Measurements from ENCODE around the gene ZFP57.

ZFP57 gene

GRCh38 chr6:29728173-29728874, 47.4 kb upstream of the ZFP57 start:
- Histone ChIP-seq H2AFZ (no peak overlapping the region), H3K4me1 (no peaks in the 10 kb centered on the region), H3K9ac (no peak overlapping the region), H3K79me2 (no peaks in the 10 kb centered on the region), H3K9me3 (ENCODE audit: control insufficient read depth, low read length) (no peaks in the 10 kb centered on the region), H3K27ac (no peak overlapping the region), H3K4me2 (ENCODE audit: low read length) (no peak overlapping the region), H3K4me3 (ENCODE audit: low read depth, low read length) (no peak overlapping the region), H3K27me3 (ENCODE audit: control insufficient read depth, insufficient read depth, low read length) (no peaks in the 10 kb centered on the region), H3K36me3 (ENCODE audit: control insufficient read depth, insufficient read depth, low read length) (no peaks in the 10 kb centered on the region)
- TF ChIP-seq CTCF (IDR thresholded peaks at IDR 0.05): no peak

- Histone ChIP-seq H3K27me3 (ENCODE audit: control insufficient read depth, insufficient read depth, low read length) (no peaks in the 10 kb centered on the region), H3K4me2 (ENCODE audit: low read length) (no peak overlapping the region), H3K9ac (no peak overlapping the region), H3K79me2 (no peaks in the 10 kb centered on the region), H3K4me3 (ENCODE audit: low read depth, low read length) (no peak overlapping the region), H3K4me1 (peaks cover 2% of the 10 kb centered on the region), H3K9me3 (ENCODE audit: control insufficient read depth, low read length) (no peaks in the 10 kb centered on the region), H3K27ac (no peak overlapping the region), H3K36me3 (ENCODE audit: control insufficient read depth, insufficient read depth, low read length) (no peaks in the 10 kb centered on the region), H2AFZ (no peak overlapping the region)
- no peak for TF ChIP-seq CTCF (IDR thresholded peaks at IDR 0.05)
These were observed 46.7 kb upstream of the ZFP57 start for GRCh38 chr6:29727637-29728036.

GRCh38 chr6:29726571-29727194, 45.7 kb upstream of the ZFP57 start:
- no peak overlapping the region for H3K4me2 ChIP-seq (ENCODE audit: low read length)
- H3K9me3 ChIP-seq (ENCODE audit: control insufficient read depth, low read length): no peaks in the 10 kb centered on the region
- H3K27ac ChIP-seq: no peak overlapping the region
- no peaks in the 10 kb centered on the region for H3K36me3 ChIP-seq (ENCODE audit: control insufficient read depth, insufficient read depth, low read length)
- H3K27me3 ChIP-seq (ENCODE audit: control insufficient read depth, insufficient read depth, low read length): no peaks in the 10 kb centered on the region
- H3K79me2 ChIP-seq: no peaks in the 10 kb centered on the region
- no peak overlapping the region for H2AFZ ChIP-seq
- TF ChIP-seq CTCF (IDR thresholded peaks at IDR 0.05): no peak
- peaks cover 2% of the 10 kb centered on the region for H3K4me1 ChIP-seq
- H3K4me3 ChIP-seq (ENCODE audit: low read depth, low read length): no peak overlapping the region
- no peak overlapping the region for H3K9ac ChIP-seq

- Histone ChIP-seq H3K4me1 (peaks cover 2% of the 10 kb centered on the region), H3K79me2 (no peaks in the 10 kb centered on the region), H3K27ac (no peak overlapping the region), H3K9ac (no peak overlapping the region), H3K27me3 (ENCODE audit: control insufficient read depth, insufficient read depth, low read length) (no peaks in the 10 kb centered on the region), H3K4me3 (ENCODE audit: low read depth, low read length) (peak overlapping the region; percentile 5), H3K36me3 (ENCODE audit: control insufficient read depth, insufficient read depth, low read length) (no peaks in the 10 kb centered on the region), H3K9me3 (ENCODE audit: control insufficient read depth, low read length) (no peaks in the 10 kb centered on the region), H2AFZ (no peak overlapping the region), H3K4me2 (ENCODE audit: low read length) (no peak overlapping the region)
- no peak for TF ChIP-seq CTCF (IDR thresholded peaks at IDR 0.05)
These were observed 45.0 kb upstream of the ZFP57 start for GRCh38 chr6:29726001-29726400.
